GM23338 (cell line): ENCODE results near the gene AK2. TPM values are rescaled to one million over a fixed set of nuclear protein-coding genes. Genes with fewer than 3 reads are reported as not detected.

Experiments
- ATAC-seq: fragments of 200-7000 bp; cut with Tn5 transposase; 3 replicates; pipeline ENCODE4 v1.9.1; 2020
- DNase-seq: peaks from one replicate; pipeline ENCODE4 v3.0.0-alpha.2; 2015; ENCODE audit warnings: low spot score
- H2AFZ ChIP-seq: fragments of 200-600 bp; sonication (generic); 2 replicates; pipeline ENCODE4 v1.8.0; 2016; ENCODE audit warnings: antibody characterized with exemption, mild to moderate bottlenecking, moderate library complexity
- H3F3A ChIP-seq: fragments of 200-600 bp; sonication (generic); replicated peaks from 2 replicates; pipeline ENCODE4 v1.8.0; 2017; ENCODE audit warnings: antibody characterized with exemption, mixed run types, low read depth
- H3K27ac ChIP-seq: fragments of 200-600 bp; sonication (generic); 2 replicates; pipeline ENCODE4 v1.6.1; 2016; ENCODE audit warnings: low read depth
- H3K27me3 ChIP-seq: fragments of 200-600 bp; sonication (generic); 2 replicates; pipeline ENCODE4 v1.8.0; 2016; ENCODE audit warnings: mild to moderate bottlenecking, mixed run types, moderate library complexity; ENCODE audit not compliant: insufficient read depth
- H3K36me3 ChIP-seq: fragments of 200-600 bp; sonication (generic); 2 replicates; pipeline ENCODE4 v1.8.0; 2016; ENCODE audit warnings: mild to moderate bottlenecking; ENCODE audit not compliant: insufficient read depth
- H3K4me1 ChIP-seq: fragments of 200-600 bp; sonication (generic); 2 replicates; pipeline ENCODE4 v1.8.0; 2016; ENCODE audit warnings: mild to moderate bottlenecking, moderate library complexity; ENCODE audit not compliant: insufficient read depth
- H3K4me2 ChIP-seq: fragments of 200-600 bp; sonication (generic); 2 replicates; pipeline ENCODE4 v1.7.1; 2017; ENCODE audit warnings: mixed run types
- H3K4me3 ChIP-seq: fragments of 200-600 bp; sonication (generic); 2 replicates; pipeline ENCODE4 v1.6.1; 2016; ENCODE audit warnings: mixed run types
- H3K79me2 ChIP-seq: fragments of 200-600 bp; sonication (generic); replicated peaks from 2 replicates; pipeline ENCODE4 v1.8.0; 2017; ENCODE audit warnings: mild to moderate bottlenecking; ENCODE audit not compliant: insufficient read depth
- H3K9me2 ChIP-seq: fragments of 200-600 bp; sonication (generic); 2 replicates; pipeline ENCODE4 v1.8.0; 2017; ENCODE audit not compliant: insufficient read depth
- H4K20me1 ChIP-seq: fragments of 200-600 bp; sonication (generic); replicated peaks from 2 replicates; pipeline ENCODE4 v1.8.0; 2017; ENCODE audit warnings: mild to moderate bottlenecking; ENCODE audit not compliant: insufficient read depth
- H3K27ac Mint-ChIP-seq: 2 replicates; pipeline ENCODE4 v1.8.0; 2020; ENCODE audit warnings: inconsistent platforms, mild to moderate bottlenecking, moderate library complexity, mixed read lengths
- H3K27me3 Mint-ChIP-seq: 3 replicates; pipeline ENCODE4 v1.8.0; 2022; ENCODE audit warnings: low read depth, mild to moderate bottlenecking, moderate library complexity, mixed read lengths, inconsistent platforms; ENCODE audit not compliant: insufficient read depth, poor library complexity
- H3K36me3 Mint-ChIP-seq: 3 replicates; pipeline ENCODE4 v1.8.0; 2021; ENCODE audit warnings: low read depth, mild to moderate bottlenecking, inconsistent platforms, moderate library complexity, mixed read lengths
- H3K4me1 Mint-ChIP-seq: 3 replicates; pipeline ENCODE4 v1.8.0; 2020; ENCODE audit warnings: mild to moderate bottlenecking, inconsistent platforms, mixed read lengths
- H3K4me3 Mint-ChIP-seq: 3 replicates; pipeline ENCODE4 v1.8.0; 2021; ENCODE audit warnings: moderate library complexity, mild to moderate bottlenecking, inconsistent platforms, mixed read lengths
- H3K9me3 Mint-ChIP-seq: 3 replicates; pipeline ENCODE4 v1.8.0; 2020; ENCODE audit warnings: moderate library complexity, mild to moderate bottlenecking, inconsistent platforms, mixed read lengths
- EZH2 ChIP-seq: fragments of 200-600 bp; sonication (generic); IDR thresholded peaks from one replicate; pipeline ENCODE4 v1.8.0; 2017; ENCODE audit warnings: antibody characterized with exemption, mild to moderate bottlenecking, low read depth; ENCODE audit not compliant: unreplicated experiment
- POLR2AphosphoS5 ChIP-seq: IDR thresholded peaks from 2 replicates; pipeline ENCODE4 v1.6.1; 2016; ENCODE audit warnings: antibody characterized with exemption, low read depth
- STAT1 ChIP-seq: IDR thresholded peaks from one replicate; pipeline ENCODE4 v1.6.1; 2016; ENCODE audit warnings: antibody characterized with exemption; ENCODE audit not compliant: unreplicated experiment
- polyA plus RNA-seq: library from polyadenylated mRNA; unstranded; fragments of >200 nt; fragmentation: Nextera tagmentation; extraction: Ambion mirVana; gene quantifications from 2 replicates; pipeline ENCODE4 v1.2.1, GENCODE V29; 2016
- total RNA-seq: library from RNA; depleted of rRNA; stranded (reverse); fragments of >200 nt; shearing (Covaris generic); gene quantifications from 2 replicates; pipeline ENCODE4 v1.2.3, GENCODE V29; 2014
- TF ChIP-seq, protein P1 (sequence below): fragments of 250-450 bp; sonication (Bioruptor Pico); IDR thresholded peaks from 2 replicates; pipeline ENCODE4 v1.5.0; 2020; ENCODE audit warnings: mild to moderate bottlenecking, moderate library complexity

AK2 gene
- total and polyA plus RNA-seq, 2 experiments from 2014 or later: 125 to 142 TPM

DNA sequence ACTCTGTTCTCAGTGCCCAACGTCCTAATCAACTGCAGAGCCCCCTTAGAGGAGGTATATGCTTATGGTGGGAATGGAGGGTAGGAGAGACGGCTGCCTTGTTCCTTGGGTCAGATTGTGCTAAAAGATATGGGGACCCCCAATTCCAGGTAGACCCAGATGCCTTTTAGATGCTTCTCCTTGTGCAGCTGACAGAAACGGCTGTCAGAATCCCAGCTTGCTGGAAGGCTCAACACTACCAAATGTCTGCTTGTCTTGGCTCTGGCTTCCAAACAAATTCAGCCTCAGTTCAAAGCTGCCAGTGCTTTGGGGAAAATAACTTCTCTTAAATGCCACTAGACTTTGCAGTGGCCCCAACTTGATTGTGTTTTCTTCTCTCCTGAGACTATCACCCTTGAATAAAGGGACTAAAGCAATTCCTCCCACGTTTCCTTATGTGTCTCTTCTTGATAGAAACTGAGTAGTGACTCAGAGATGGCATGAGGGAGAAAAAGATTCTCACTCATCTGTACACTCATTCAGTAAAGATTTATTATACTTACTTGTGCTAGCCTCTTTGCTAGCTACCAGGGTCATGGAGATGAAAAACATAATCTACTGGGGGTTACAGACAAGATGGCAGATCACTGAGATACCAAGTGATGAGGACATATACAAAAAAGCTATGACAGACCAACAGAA, 68.7 kb downstream of the AK2 start (continued):
- TF ChIP-seq, protein P1, sequence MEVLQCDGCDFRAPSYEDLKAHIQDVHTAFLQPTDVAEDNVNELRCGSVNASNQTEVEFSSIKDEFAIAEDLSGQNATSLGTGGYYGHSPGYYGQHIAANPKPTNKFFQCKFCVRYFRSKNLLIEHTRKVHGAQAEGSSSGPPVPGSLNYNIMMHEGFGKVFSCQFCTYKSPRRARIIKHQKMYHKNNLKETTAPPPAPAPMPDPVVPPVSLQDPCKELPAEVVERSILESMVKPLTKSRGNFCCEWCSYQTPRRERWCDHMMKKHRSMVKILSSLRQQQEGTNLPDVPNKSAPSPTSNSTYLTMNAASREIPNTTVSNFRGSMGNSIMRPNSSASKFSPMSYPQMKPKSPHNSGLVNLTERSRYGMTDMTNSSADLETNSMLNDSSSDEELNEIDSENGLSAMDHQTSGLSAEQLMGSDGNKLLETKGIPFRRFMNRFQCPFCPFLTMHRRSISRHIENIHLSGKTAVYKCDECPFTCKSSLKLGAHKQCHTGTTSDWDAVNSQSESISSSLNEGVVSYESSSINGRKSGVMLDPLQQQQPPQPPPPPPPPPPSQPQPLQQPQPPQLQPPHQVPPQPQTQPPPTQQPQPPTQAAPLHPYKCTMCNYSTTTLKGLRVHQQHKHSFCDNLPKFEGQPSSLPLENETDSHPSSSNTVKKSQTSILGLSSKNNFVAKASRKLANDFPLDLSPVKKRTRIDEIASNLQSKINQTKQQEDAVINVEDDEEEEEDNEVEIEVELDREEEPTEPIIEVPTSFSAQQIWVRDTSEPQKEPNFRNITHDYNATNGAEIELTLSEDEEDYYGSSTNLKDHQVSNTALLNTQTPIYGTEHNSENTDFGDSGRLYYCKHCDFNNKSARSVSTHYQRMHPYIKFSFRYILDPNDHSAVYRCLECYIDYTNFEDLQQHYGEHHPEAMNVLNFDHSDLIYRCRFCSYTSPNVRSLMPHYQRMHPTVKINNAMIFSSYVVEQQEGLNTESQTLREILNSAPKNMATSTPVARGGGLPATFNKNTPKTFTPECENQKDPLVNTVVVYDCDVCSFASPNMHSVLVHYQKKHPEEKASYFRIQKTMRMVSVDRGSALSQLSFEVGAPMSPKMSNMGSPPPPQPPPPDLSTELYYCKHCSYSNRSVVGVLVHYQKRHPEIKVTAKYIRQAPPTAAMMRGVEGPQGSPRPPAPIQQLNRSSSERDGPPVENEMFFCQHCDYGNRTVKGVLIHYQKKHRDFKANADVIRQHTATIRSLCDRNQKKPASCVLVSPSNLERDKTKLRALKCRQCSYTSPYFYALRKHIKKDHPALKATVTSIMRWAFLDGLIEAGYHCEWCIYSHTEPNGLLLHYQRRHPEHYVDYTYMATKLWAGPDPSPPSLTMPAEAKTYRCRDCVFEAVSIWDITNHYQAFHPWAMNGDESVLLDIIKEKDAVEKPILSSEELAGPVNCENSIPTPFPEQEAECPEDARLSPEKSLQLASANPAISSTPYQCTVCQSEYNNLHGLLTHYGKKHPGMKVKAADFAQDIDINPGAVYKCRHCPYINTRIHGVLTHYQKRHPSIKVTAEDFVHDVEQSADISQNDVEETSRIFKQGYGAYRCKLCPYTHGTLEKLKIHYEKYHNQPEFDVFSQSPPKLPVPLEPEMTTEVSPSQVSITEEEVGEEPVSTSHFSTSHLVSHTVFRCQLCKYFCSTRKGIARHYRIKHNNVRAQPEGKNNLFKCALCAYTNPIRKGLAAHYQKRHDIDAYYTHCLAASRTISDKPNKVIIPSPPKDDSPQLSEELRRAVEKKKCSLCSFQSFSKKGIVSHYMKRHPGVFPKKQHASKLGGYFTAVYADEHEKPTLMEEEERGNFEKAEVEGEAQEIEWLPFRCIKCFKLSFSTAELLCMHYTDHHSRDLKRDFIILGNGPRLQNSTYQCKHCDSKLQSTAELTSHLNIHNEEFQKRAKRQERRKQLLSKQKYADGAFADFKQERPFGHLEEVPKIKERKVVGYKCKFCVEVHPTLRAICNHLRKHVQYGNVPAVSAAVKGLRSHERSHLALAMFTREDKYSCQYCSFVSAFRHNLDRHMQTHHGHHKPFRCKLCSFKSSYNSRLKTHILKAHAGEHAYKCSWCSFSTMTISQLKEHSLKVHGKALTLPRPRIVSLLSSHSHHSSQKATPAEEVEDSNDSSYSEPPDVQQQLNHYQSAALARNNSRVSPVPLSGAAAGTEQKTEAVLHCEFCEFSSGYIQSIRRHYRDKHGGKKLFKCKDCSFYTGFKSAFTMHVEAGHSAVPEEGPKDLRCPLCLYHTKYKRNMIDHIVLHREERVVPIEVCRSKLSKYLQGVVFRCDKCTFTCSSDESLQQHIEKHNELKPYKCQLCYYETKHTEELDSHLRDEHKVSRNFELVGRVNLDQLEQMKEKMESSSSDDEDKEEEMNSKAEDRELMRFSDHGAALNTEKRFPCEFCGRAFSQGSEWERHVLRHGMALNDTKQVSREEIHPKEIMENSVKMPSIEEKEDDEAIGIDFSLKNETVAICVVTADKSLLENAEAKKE (CRISPR knock-in tag): no peak
- TF ChIP-seq POLR2AphosphoS5: no peak
- TF ChIP-seq STAT1: no peak
- TF ChIP-seq EZH2: no peak

DNA sequence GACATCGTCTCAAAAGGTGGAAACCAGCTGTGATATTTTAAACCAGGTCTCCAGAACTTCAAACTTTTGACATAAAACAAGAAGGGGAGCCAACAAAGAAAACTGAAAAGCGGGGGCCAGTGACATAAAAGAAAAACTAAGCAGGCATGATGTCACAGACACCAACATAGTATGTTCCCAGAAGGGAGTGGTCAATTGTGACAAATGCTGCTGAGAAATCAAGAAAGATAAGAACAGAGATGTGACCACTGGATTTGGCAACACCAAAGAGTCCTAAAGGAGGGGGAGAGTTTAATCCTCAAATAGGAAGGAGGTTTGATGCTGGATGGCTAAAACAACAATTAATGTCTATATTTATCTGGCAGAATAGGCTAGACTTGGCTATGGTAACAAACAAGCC, 69.8 kb downstream of the AK2 start:
- no peak overlapping the region for H3K27ac Mint-ChIP-seq
- H3K27me3 ChIP-seq: peaks cover 50% of the 10 kb centered on the region
- H3K9me3 Mint-ChIP-seq: no peaks in the 10 kb centered on the region; the same call in 2 of the 3 replicates
- TF ChIP-seq POLR2AphosphoS5 (no peak), STAT1 (no peak)
- TF ChIP-seq, protein P1 (CRISPR knock-in tag): no peak

More for the DNA sequence above, 69.8 kb downstream of the AK2 start:
- no peaks in the 10 kb centered on the region; the same call in 2 of the 3 replicates for H3K36me3 Mint-ChIP-seq
- peaks cover 10% of the 10 kb centered on the region; the same call in 1 of the 2 replicates for H4K20me1 ChIP-seq
- no peak overlapping the region for H3K4me3 Mint-ChIP-seq
- H2AFZ ChIP-seq: no peak overlapping the region
- no peak for DNase-seq
- peaks cover 10% of the 10 kb centered on the region for H3K79me2 ChIP-seq
- no peak overlapping the region for H3K4me3 ChIP-seq
- H3K27ac ChIP-seq: no peak overlapping the region
- no peaks in the 10 kb centered on the region for H3K36me3 ChIP-seq
- peaks cover 25% of the 10 kb centered on the region for H3K27me3 Mint-ChIP-seq
- peaks cover 7% of the 10 kb centered on the region; the same call in 1 of the 2 replicates for H3K9me2 ChIP-seq
- no peak for ATAC-seq
- peaks cover 20% of the 10 kb centered on the region for H3K4me1 ChIP-seq
- H3K4me1 Mint-ChIP-seq: peaks cover 16% of the 10 kb centered on the region
- no peaks in the 10 kb centered on the region for H3F3A ChIP-seq
- H3K4me2 ChIP-seq: no peak overlapping the region
